ENCODE data around the gene TDRD10.

TDRD10 gene

GRCh38 chr1:154503898-154504297 is 1.9 kb downstream of the TDRD10 start:
- ChIA-PET CTCF (no interaction called here), POLR2A (ENCODE audit: low non-redundant PET) (no interaction called here)
- H3K27ac ChIP-seq, result no peak overlapping the region
- no peak for DNase-seq (ENCODE audit: low spot score)
- TF ChIP-seq CTCF (conservative IDR thresholded peaks at IDR 0.05; ENCODE audit: low read depth), result no peak

- POLR2A ChIA-PET (ENCODE audit: low non-redundant PET), result no interaction called here
- no peak for DNase-seq (ENCODE audit: low spot score)
- no peak for TF ChIP-seq CTCF (conservative IDR thresholded peaks at IDR 0.05; ENCODE audit: low read depth)
- CTCF ChIA-PET, result no interaction called here
- H3K27ac ChIP-seq, result no peak overlapping the region
Measured at GRCh38 chr1:154512760-154513159, 10.7 kb downstream of the TDRD10 start.

GRCh38 chr1:154514066-154514553 is 12.1 kb downstream of the TDRD10 start:
- DNase-seq (ENCODE audit: low spot score), result no peak
- TF ChIP-seq CTCF (conservative IDR thresholded peaks at IDR 0.05; ENCODE audit: low read depth), result no peak
- ChIA-PET POLR2A (ENCODE audit: low non-redundant PET) (no interaction called here), CTCF (no interaction called here)
- H3K27ac ChIP-seq, result no peak overlapping the region

GRCh38 chr1:154517661-154518060 is 15.6 kb downstream of the TDRD10 start:
- DNase-seq (ENCODE audit: low spot score), result no peak
- POLR2A ChIA-PET (ENCODE audit: low non-redundant PET), result interaction anchor here (0.6 kb wide), 1 partner anchor 677 kb away, joined by 4 read pairs; no protein-coding TSS in a partner anchor
- CTCF ChIA-PET, result interaction anchor here (0.6 kb wide), 1 partner anchor 185 kb away, joined by 3 read pairs; no protein-coding TSS in a partner anchor
- no peak for TF ChIP-seq CTCF (conservative IDR thresholded peaks at IDR 0.05; ENCODE audit: low read depth)
- H3K27ac ChIP-seq, result no peak overlapping the region

- DNase-seq (ENCODE audit: low spot score), result no peak
- CTCF ChIA-PET, result no interaction called here
- TF ChIP-seq CTCF (conservative IDR thresholded peaks at IDR 0.05; ENCODE audit: low read depth), result no peak
- POLR2A ChIA-PET (ENCODE audit: low non-redundant PET), result no interaction called here
- H3K27ac ChIP-seq, result no peak overlapping the region
Measured at GRCh38 chr1:154519591-154519991, 17.6 kb downstream of the TDRD10 start.

GRCh38 chr1:154520333-154520732 is 18.3 kb downstream of the TDRD10 start:
- no peak overlapping the region for H3K27ac ChIP-seq
- TF ChIP-seq CTCF (conservative IDR thresholded peaks at IDR 0.05; ENCODE audit: low read depth), result no peak
- ChIA-PET POLR2A (ENCODE audit: low non-redundant PET) (no interaction called here), CTCF (interaction anchor here (1.0 kb wide), 1 partner anchor 23 kb away, joined by 3 read pairs; no protein-coding TSS in a partner anchor)
- no peak for DNase-seq (ENCODE audit: low spot score)

GRCh38 chr1:154521695-154522094 is 19.7 kb downstream of the TDRD10 start:
- DNase-seq (ENCODE audit: low spot score), result no peak
- ChIA-PET POLR2A (ENCODE audit: low non-redundant PET) (no interaction called here), CTCF (no interaction called here)
- TF ChIP-seq CTCF (conservative IDR thresholded peaks at IDR 0.05; ENCODE audit: low read depth), result no peak
- H3K27ac ChIP-seq, result no peak overlapping the region
